Stimulated activated CD8-positive, alpha-beta memory T cell treated with anti-CD3 and anti-CD28 coated beads, Interleukin-15, amount 100 ng/mL, for 24 hours (primary cell): ENCODE measurements around the gene GALNS.
"Not testable (repeated sequence)": the region's sequence is repeated elsewhere in the genome, so short reads cannot be mapped to it uniquely, and the experiment has no call there.

Experiments used
- DNase-seq: peaks from one replicate; pipeline ENCODE4 v3.0.0-alpha.2; 2020; ENCODE audit warnings: low read depth

The GALNS gene

DNA sequence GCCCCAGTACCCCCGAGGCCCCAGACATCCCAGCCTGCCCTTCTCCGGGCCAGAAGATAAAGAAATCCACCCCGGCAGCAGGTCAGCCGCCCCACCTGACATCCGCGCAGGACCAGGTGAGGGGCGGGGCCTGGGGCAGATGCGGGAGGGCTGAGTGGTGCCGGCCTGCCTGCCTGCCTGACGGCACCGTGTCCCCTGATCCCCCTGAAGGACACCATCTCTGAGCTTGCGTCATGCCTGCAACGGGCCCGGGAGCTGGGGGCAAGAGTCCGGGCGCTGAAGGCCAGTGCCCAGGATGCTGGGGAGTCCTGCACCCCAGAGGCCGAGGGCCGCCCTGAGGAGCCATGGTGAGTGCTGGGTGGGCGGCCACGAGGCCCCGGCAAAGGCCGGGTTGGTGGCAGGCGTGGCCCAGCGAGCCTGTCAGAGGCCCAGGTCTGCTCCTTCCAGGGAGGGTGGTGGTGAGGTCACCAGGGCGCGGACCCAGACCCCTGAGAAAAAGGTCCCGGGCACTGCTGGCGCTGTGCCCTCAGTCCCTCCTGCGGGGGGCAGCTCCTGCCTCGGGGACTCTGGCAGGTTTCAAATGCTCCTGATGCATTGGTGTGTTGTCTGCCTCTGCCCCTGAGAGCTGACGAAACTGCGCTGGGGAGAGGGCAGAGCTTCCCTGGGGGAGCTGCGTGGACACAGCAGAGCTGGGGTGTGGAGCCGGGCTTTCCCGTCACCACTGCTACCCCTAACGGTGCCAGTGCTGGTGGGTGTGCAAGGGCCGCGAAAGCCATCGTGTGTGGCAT, 52.0 kb downstream of the GALNS start:
- no peak for DNase-seq

DNA sequence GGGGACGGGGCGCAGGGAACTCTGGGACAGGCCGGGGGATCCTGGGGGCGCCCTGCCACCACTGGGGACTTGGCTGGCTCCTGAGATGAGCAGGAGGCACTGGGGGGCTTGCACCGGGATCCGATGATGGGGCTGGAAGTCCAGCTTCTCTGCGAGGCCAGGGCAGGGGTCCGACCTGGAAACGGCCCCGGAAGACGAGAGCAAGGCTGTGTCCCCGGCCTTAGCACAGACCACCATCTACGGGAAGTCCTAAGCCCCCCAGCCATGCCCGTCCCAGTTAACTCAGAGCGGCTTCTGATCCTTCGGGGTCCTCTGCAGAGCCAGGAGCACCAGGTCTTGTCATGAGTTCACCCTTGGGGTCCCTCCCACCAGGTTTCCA, 52.6 kb downstream of the GALNS start:
- DNase-seq = no peak

DNA sequence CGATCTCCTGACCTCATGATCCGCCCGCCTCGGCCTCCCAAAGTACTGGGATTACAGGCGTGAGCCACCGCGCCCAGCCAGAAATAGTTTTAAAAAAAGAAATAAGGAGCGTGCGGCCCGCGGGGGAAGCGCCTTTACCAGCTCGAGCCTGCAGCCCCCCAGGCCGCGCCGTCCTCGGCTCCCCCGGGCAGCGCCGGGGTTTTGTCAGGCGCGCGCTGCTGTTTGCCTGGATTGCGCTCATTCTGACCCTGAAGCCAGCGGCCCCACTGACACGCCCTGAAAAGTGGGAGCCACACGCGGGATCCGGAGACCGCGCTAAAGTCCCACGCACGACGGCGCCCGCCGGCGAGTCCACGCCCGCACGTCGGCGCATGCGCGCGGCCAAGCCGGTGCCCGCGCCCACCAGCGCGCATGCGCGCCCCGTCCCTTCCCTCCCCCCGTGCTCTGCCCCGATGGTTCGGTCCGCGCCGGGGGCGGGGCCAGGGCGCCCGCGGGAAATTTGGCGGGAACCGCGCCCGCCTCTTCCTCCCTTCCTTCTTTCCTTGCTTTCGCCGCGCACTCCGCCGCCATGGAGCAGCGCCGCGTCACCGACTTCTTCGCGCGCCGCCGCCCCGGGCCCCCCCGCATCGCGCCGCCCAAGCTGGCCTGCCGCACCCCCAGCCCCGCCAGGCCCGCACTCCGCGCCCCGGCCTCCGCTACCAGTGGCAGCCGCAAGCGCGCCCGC, 53.3 kb downstream of the GALNS start, which contains the start of gene CDT1:
TSS of gene CDT1 (plus strand) at position 526 of the 724 bp plus-strand sequence. CDS start at position 569, 43 bp downstream.
- peak; percentile 85 for DNase-seq

- no peak for DNase-seq
Measured at GRCh38 chr16:88800277-88800592, 56.5 kb downstream of the GALNS start.

DNA sequence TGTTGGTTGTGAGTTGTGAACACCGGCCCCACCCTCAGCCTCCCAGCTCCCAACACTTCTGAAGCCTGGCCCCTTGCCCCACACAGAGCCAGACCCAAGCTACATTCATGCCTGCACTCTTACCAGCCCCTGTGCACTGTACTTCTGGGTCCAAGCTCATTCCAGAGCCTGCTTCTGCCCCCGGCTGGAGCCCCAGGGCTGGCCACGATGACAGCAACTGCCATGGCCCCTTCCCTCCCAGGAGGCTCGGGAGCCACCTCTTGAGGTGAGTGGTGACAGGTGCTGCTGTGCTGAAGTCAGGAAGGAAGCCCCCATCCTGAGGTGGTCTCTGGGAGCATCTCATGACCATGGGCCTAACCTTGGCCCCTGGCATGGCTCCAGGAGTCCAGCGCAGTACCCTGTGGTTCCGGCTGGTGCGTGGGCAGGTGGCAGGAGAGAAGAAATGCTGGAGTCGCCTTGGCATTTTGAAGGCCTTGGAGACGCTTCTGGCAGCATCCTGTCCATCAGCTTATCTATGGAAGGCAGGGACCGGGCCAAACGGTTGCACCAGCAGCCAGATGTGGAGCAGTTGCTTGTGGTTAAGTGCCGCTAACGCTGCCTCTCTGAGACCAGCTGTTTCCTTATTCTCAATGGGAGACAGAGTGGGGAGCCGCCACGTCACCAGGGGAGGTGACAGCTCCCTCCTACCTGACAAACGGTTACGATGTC, 57.0 kb downstream of the GALNS start:
- DNase-seq = no peak

DNA sequence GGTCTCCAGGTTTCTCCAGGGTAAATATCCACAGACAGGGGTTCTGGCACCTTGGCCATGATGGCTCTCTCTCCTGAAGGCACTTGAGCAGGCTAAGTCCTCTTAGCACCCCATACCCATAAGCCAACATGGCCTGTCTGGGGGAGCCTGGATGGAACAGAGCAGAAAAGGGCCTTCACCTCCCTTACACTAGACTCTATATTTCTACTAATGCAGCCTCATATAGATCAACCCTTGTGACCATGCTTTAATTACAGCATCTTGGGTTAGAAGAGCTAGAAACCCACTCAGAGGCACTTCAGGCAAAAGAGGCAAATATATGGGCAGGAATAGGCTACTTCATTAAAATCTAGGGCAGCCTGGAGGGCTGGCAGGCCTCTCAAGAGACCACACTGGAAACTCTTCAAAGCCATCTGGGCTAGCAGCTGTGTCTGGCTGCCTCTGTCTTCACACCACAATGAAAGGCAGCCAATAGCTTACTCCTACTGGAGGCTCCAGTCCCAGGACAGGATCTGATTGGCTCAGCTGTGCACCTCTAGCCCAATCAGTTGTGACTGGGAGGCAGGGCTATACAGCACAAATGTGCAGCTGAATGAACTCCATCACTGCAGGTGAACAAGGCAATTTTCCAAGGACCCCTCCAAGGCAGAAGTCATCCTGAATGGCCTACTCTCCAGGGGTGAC, 57.8 kb downstream of the GALNS start:
- DNase-seq = no peak

GRCh38 chr16:88798073-88798472, 58.7 kb downstream of the GALNS start:
- DNase-seq = no peak

DNA sequence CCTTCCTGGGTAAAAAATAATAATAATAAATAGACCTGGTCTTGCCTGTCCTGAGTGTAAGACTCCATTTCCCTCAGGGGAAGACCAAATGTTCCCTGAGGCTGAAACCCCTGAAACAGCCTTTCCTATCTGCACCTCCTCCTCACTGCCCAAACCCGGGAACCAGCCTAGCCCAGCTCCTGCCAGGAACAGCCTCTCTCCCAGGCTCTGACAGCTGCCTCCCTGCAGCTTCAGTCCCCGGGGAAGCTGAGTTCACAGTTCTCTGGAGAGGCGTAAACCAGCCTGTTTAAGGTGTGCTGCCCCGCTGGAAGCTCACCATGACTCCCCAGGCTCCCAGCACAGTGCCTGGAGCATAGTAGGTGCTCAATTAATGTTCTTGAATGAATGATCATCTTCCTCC, 60.5 kb downstream of the GALNS start:
- no peak for DNase-seq

DNA sequence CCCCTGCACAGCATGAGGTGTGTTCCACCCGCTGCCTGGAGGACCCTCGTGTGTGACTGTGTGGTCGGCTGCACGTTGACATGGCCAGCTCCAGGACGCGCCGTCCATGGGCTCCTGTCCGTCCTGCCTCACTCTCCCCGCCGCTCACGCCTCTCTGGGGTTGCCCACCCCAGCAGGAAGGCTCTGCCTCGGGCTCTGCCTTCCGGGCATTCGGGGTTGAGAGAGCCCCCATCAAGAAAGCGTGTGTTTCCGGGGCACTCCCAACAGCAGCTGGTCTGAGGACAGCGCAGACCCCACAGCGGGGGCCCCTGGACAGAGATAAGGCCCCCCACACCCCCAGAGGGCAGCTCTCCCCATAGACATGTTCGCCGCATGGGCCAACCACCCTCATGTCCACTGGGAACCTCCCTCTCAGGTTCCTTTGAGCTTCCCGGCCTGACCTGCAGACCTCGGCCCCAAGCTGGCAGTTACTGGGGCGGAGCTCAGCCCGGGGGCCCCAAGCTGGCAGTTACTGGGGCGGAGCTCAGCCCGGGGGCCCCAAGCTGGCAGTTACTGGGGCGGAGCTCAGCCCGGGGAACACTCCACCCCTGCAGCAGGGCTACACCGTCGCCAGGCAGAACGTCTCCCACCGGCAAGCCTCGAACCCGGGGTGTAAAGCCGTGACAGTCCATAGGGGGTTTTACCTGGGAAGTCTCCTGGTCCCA, 63.3 kb downstream of the GALNS start:
- no peak for DNase-seq

GRCh38 chr16:88792668-88793250, 64.0 kb downstream of the GALNS start:
- no peak for DNase-seq

- DNase-seq = no peak
Measured at GRCh38 chr16:88792078-88792550, 64.6 kb downstream of the GALNS start.

DNA sequence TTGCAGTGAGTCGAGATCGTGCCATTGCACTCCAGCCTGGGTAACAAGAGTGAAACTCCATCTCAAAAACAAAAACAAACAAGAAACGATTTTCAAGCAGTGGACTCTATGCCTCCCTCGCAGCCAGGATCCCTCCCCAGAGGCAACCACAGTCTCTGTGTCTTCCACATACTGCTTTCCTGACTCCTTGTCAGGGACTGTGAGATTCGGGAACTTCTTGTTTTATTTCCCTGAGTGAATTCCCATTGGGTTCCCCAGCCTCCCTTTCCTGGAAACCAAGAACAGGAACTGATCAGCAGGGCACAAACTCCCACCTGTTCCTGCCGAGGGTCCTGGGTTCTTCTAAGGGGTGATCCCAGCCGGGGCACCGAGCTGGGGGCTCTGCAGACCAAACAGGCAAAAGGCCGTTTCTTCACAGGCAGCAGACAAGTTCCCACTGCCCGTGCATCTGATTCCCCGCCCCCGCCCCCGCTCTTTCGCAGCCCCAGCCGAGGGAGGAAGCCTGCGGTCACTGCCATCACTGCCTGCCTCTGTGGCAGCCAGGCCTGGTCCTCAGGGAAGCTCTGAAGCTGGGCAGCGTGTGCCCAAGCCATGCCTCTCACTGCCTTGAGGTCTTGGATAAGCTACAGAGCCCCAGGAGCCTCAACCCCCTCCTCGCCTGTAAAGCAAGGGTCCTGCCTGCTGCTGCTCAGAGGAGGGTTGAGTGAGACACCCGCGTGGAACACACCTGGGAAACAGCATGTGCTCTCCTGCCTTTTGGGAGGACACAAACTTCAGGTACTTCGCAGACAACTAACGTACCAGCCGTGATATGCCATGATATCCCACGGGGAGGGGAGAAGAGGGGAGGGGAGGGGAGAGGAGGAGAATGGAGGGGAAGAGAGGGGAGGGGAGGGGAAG, 66.2 kb downstream of the GALNS start:
- no peak for DNase-seq

- DNase-seq = no peak
Measured at GRCh38 chr16:88789594-88789993, 67.2 kb downstream of the GALNS start.

GRCh38 chr16:88788749-88789148, 68.0 kb downstream of the GALNS start:
- not testable (repeated sequence) for DNase-seq

DNA sequence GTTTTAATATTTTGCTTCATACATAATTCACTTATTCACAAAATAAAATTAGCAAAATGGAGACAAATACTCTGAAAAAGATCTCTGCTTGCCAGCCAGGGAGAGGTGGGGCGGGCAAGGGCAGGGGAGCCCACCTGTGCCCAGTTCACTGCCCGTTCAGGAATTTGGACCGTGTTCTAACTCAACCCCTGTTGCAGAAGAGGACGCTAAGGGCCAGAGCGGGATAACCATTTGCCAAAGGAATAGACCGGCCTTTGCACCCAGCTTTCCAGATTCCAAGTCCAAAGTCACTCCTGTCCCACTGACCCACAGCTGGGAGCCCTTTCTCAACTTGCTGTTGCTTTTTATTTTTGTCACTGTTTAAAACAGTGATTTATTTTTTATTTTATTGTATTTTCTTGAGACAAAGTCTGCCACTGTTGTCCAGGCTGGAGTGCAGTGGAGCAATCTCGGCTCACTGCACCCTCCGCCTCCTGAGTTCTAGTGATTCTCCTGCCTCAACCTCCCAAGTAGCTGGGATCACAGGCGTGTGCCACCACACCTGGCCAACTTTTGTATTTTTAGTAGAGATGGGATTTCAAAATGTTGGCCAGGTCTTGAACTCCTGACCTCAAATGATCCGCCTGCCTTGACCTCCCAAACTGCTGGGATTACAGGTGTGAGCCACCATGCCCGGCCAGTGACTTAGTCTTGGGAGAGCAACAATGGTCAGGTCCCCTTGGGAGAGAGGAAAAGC, 69.0 kb downstream of the GALNS start:
- no peak for DNase-seq

DNA sequence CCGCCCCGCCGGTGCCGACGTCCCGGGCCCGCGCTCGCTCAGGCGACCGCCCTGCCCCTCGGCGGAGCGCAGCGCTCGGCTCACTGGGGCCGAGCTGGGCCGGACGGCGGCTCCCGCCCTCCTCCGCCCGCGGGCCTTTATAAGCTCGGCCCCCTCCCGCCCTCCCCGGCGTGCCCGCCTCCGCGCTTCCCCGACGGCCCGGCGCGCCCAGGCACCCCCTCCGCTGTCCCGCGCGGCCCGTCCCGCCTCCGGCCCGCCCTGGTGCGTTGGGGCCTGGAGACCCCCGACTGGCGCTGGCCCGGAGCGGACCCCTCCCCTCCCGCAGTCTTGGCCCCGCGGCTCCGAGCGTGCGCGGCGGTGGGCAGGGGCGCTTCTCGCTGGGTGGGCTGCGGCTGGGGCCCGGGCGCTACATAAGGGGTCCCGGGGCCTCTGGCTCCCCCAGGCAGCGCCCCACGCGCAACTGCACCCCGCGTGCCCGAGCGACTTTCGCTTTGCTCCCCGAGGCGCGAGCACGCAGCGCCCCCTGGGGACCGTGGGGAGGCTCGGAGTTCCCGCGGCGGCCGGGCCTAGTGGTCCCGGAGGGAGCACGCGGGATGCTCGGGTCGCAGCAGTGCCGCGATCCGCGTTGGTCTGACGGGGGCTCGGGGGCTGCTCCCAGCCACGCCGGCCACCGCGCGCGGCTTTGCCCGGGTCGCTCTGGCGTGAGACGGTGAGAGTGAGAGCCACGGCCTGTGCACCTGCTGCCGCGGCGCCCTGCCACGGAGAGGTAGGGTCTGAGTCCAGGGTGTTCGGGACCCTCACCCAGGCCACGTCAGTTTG, 71.4 kb downstream of the GALNS start, which contains the start of gene PIEZO1:
TSS of gene PIEZO1 (minus strand) at position 115 of the 819 bp plus-strand sequence. CDS start 256 bp downstream, outside the sequence.
- DNase-seq = peak; percentile 68

- DNase-seq = no peak
Measured at GRCh38 chr16:88784856-88785105, 72.0 kb downstream of the GALNS start.

DNA sequence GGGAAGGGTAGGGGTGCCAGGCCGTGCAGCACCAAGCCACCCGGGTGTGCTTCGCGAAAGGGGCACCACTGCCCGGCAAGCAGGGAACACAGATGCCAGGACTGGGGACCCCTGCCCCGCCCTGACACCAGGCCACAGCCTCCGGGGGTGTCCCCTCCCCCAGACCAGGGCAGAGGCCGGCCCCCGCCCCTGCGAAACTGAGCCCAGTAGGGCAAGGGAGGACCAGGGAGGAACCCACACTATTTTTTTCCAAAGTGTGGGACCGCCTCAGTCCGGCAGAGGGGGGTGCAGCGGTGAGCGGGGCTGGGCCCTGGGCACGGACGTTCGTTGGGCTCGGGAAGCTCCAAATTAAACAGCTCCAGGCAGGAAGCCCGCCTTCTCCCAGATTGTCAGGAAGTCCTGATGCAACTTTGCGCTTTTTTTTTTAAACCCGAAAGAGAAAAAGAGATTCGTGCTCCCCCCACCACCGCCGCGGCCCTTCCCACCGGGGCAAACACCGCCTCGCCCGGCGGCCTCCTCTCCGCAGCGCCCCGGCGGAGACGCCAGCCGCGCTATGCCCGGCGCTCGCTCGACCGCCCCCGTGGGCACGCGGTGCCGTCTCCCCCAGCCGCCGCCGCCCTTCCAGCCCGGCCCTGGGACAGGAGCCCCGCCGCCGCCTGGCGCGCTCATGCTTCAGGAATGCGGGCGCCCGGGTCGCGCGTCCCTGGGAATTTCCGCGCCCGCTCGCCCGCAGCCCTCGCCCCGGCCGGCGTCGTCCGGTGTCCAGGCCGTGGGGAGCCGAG, 72.5 kb downstream of the GALNS start:
- DNase-seq = no peak
